GM10847 (cell line): ENCODE measurements around the gene PAQR6.

Source experiments
- POLR2A ChIP-seq: IDR thresholded peaks from 2 replicates; pipeline ENCODE4 v1.6.1; 2011; ENCODE audit not compliant: insufficient read length; ENCODE audit errors: extremely low read depth

The PAQR6 gene

GRCh38 chr1:156247460-156248322 lies at the start of gene PAQR6:
Gene PAQR6 (minus strand): TSS chr1:156248056. CDS start chr1:156246731, 1,325 bp downstream.
- no peak for TF ChIP-seq POLR2A

GRCh38 chr1:156295391-156295947 lies 47.6 kb upstream of the PAQR6 start, which contains the start of gene GLMP:
Gene GLMP (minus strand): TSS chr1:156295679. CDS start chr1:156295645, 34 bp downstream.
- TF ChIP-seq POLR2A, result peak; percentile 39

DNA sequence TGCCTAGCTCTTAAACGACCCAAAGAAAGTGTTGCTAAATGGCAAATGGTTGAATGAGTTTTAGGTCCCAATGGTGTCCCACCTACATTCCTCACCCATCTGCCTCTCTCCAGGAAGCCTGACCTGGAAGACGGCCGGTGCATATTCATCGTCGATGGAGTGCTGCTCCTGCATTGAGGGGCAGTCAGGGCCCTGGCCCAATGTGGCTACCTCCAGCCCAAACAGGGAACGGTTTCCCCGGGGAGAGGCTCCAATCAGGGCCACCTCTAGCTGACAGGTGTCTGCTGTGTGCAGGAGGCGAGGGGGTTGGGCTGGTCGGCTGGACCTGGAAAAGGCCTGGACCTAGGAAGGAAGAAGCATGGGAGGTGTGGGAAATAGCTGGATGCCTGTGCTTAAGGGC lies 46.0 kb upstream of the PAQR6 start:
- no peak for TF ChIP-seq POLR2A

GRCh38 chr1:156293098-156293434 lies 45.2 kb upstream of the PAQR6 start:
- no peak for TF ChIP-seq POLR2A

DNA sequence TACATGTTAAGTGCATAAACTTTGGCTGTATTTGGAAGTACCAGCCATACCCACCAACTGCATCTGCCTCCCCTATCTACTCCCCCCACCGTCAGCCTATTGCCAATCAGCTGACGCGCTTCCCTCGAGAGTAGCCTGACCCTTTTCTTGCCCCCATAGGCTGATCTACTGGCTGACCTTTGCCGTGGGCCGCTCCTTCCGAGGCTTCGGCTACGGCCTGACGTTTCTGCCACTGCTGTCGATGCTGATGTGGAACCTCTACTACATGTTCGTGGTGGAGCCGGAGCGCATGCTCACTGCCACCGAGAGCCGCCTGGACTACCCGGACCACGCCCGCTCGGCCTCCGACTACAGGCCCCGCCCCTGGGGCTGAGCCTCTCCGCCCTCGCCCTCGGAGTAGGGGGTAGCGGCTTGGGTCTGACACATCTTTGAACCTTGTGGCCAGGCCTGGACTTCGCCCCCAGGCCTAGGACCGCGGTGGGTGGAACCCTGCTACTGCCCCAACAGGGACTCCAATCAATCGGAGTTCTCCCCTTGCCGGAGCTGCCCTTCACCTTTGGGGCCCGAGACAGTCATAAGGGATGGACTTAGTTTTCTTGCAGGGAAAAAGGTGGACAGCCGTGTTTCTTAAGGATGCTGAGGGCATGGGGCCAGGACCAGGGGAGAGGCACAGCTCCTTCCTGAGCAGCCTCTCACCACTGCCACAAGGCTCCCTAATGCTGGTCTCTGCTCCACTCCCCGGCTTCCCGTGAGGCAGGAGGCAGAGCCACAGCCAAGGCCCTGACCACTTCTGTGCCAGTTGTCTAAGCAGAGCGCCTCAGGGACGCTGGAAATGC lies 43.6 kb upstream of the PAQR6 start:
- TF ChIP-seq POLR2A, result no peak

GRCh38 chr1:156289857-156290256 lies 42.0 kb upstream of the PAQR6 start:
- TF ChIP-seq POLR2A, result no peak

GRCh38 chr1:156286061-156286460 lies 38.2 kb upstream of the PAQR6 start:
- TF ChIP-seq POLR2A, result no peak

- no peak for TF ChIP-seq POLR2A
These were observed 37.6 kb upstream of the PAQR6 start for GRCh38 chr1:156285437-156285836.

DNA sequence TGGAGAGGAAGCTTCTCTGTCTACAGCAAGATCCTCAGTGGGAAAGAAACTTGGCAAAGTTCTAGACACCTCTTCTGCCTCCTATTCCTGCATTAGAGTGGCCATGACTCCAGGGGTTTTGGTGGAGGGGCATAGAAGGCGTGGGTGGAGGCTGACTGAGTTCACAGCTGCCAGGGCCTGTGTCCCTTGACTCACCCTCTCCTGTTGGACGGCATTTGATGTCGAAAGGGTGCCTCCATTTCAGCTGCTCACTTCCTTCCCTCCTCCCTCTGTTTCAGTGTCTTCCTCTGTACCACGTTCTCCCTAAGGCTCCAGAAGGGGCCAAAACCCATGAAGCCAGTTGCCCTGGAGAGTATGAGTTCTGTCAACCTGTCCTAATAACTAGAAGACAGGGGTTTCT lies 36.9 kb upstream of the PAQR6 start:
- no peak for TF ChIP-seq POLR2A

GRCh38 chr1:156284112-156284511 lies 36.3 kb upstream of the PAQR6 start, which contains the start of gene TMEM79:
Gene TMEM79 (plus strand): TSS chr1:156284325. CDS start chr1:156285227, 902 bp downstream.
- TF ChIP-seq POLR2A, result no peak

DNA sequence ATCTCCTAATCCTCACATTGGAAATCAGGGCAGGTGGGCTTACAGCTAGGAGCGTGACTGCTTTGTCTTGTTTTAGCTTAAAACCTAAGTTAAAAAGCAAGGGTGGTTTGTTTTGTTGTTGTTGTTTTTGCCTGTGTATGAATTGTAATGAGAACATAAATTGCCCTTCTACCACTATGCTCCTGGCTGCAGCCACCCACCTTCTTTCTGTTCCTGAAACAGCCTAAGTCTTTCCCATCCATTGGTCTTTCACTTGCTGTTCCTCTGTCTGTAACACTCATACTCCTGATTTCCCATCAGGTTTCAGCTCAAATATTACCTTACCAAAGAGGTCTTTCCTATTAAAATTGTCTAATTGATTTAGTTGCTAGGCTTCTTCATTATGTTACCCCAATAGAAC lies 35.7 kb upstream of the PAQR6 start:
- TF ChIP-seq POLR2A, result no peak

DNA sequence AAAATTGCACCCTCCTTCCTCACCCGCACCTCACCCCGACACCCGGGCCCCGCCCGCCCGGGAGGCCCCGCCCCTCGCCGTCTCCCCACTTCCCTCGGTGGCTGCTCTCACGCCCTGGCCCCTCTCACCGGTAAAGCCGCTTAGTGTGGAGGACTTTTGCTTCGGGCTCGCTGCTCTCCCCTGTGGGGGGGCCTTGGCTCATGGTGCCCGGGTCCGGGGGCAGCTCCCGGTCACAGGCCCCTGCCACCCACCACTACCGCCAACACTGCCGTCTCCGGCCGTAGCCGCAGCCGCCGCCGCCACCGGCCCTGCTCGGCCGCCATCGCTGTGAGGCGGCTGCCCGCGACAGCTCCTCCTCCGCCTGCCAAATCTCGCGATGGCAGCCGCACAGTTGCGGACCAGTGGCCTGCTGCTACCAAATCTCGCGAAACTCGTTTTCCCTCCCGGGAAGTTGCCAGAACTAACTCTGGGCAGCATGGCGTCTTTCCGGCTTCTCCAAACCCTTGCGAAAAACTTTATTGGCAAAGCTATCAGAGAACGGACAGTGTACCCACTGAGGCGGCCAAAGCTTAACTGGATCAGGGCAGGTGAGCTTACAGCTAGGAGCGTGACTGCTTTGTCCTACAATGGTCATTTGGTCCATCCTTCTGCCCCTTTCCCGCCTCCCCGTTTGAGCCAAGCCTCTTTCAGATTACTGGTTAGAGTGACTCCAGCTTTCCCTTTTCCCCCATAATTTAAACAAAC lies 34.8 kb upstream of the PAQR6 start, which contains the start of gene SMG5:
Gene SMG5 (minus strand): TSS at position 347 of the 744 bp plus-strand sequence. CDS start 145 bp downstream, at position 202.
- peak; percentile 96 for TF ChIP-seq POLR2A

DNA sequence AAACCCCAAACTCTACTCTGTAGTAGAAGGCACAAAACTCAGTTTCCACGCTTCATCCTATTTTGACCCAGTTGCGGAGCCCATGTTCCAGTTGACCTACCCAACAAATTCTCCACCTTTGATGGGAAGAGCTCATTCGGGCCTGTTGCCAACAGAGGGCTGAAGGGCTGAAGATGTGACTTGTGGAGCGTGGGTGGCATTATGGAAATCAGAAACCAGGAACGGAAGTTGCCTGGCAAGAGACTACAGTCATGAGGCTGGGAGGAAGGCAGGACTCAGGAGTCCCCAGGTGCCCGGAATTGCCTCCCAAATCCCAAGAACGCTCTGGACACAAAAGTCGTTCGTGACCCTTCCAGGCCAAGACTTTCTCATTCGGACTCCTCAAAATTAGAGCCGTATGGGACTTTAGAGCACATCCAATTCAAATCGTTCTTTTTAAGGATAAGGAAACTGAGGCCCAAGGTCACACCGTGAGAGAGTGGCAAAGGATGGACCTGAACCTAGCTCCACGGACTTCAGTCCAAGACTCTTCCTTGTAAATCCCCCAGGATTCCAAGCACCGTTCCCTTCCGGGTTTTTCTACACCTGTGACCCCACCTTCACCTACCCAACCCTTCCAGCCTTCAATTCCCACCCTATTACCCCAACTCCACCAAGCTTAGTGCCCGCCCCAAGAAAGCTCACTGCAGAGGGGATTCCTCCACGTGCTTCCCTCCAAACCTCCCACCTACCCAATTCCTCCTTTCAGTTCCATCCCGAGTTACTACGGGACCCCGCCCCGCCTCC lies 34.0 kb upstream of the PAQR6 start:
- TF ChIP-seq POLR2A, result no peak

- no peak for TF ChIP-seq POLR2A
These were observed 33.4 kb upstream of the PAQR6 start for GRCh38 chr1:156281281-156281680.
